ENCODE results near the gene SNCG.

Gene SNCG

DNA sequence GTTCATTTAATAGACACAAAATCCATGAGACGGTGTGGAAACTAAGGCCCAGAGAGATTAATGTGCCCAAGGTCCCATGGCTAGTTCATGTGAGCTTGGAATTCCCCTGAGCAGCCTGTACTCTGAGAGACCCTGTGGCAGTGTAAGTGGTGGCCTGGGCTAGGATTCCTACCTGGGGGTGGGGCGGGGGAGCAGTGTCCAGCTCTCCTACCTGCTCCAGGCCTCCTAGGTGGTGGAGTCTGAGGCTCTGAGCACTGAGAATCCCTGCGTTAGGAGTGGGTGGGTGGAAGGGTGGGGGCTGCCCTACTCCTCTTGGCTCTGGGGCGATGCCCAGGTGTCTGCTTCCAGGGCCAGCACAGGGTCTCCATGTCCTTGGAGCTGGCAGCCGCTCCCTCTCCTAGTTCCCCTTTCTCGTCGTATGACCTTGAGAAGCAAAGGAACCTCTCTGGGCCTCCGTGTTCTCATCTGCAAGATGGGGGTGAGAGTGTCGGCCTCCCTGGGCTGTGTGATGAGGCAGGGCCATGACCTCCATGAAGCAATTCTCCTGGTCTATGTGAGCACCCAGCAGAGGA is 2.5 kb downstream of the SNCG start:
- DNase-seq (ENCODE audit: low read depth), result no peak

DNA sequence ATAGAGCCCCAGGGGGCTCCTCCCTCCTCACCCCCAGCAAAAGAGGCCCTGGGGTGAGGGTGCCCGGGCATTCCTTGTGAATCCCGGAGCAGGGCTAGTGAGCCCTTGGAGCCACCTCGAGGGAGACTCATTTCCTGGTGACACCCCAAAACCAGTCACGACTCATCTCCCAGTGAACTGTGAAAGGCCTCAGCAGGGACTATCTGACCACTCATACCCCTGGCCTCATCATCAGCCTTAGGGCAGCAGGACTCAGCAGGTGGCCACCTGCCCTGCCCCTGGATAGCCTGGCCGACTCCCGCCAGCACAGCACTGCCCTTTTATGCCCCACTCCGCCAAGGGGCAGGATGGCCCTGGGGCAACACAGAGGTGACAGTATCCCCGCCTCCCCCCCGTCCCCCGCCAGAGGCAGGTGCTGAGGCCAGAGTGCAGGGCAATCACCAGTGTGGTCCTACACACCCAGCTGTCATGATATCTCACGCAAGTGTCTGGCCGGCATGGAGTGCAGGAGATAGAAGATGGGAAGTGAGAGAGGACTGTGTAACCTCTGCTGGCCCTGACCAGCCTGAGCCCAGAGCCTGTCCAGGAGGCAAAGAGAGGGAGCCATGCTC is 3.2 kb downstream of the SNCG start:
- no peak for DNase-seq (ENCODE audit: low read depth)

DNA sequence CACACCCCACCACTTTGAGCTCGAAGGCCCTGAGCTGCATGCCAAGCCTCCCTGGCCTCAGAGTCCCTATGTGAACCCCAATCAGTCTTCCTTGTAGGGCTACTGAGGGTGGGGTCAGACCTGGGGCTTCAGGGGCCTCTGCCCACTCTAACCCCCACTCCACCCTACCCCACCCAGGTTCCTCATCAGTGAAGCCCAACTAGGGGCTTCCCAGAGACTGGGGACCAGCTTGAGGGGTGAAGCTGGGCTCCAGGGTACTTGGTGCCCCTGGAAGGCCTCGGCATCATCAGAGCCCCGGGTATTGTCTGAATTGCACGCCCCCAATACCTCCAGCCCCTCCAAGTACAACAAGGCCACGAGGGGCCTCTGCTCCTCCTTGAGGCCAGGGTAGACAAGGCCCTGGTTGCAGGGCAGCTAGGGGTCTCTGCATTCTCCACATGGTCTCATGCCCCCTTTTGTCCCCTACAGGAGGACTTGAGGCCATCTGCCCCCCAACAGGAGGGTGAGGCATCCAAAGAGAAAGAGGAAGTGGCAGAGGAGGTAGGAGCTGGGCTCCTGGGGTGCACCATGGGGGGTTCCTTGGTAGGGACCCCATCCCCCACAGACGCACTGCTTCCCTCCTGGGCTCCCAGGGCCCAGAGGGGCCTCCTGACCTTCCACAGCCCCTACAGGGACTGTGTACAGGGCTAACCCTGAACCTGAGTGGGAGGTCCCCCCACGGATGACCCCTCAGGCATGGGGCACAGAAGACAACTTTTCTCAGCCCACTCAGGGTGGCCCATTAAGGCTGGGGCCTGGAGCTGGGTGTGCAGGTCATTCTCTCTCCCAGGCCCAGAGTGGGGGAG is 4.0 kb downstream of the SNCG start:
- no peak for DNase-seq (ENCODE audit: low read depth)

DNA sequence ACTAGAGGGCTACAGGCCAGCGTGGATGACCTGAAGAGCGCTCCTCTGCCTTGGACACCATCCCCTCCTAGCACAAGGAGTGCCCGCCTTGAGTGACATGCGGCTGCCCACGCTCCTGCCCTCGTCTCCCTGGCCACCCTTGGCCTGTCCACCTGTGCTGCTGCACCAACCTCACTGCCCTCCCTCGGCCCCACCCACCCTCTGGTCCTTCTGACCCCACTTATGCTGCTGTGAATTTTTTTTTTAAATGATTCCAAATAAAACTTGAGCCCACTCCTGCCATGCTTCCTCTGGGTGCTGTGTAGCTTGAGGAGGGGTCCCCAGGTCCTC is 4.5 kb downstream of the SNCG start:
- DNase-seq (ENCODE audit: low read depth), result no peak

DNA sequence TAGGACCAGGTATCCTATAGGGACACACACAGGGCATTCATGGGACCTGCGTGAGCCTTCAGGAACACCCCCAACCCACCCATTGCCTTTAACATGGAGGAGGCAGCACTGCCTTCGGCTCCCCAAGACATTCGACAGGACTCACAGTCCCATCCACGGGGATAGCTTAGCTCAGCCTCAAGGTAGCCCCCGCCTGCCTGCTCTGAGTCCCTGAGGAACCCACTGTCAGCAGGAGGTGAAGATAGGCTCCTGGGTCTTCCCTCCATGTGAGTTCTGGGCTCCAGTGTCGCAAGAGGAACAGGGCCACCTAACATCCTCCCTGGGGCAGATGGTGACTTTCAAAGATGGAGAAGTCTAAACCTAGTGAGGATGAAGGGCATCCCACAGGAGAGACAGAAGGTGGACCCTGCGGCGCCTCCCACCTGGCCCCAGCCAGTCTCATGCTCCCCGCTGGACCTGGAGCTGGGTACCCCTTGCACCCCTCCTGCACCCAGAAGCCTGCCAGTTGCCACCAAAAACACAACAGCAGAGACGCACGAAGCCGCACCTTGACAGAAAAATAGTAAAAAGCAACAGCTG is 5.0 kb downstream of the SNCG start:
- DNase-seq (ENCODE audit: low read depth), result no peak

DNA sequence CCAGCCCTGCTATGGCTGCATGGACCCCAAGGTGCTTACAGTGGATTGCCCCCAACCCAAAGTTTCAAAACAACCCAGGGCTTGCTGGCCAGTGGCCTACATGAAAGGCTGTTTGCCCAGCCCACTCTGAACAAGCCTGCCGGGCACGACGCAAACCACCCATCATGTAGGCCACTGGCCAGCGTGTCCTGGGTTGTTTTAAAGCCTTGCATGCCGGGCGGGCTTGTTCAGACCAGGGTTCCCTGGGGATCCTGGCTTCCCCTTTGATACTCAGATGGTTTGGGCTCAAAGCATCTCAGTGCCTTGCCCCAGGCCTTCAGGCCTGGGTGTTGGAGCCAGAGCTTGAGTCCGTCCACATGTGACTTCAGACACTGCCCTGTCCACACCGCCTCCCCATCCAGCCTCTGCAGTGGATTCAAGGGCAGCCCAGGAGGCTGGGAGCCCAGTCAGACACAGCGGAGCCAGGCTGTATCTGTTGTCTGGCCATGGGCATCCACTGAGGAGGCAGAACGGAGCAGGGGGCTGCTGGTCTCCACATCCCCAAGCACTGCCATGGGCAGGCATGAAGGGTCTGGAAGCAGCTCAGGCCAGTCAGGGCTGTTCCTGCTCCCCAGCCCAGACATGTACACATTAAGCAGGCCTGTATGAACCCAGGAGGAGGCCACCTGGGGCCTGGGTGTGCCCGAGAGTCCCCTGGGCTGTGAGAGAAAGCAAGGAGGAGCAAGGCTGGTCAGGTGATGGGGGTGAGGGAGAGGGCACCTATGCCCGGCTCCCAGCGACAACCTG is 5.9 kb downstream of the SNCG start:
- no peak for DNase-seq (ENCODE audit: low read depth)

DNA sequence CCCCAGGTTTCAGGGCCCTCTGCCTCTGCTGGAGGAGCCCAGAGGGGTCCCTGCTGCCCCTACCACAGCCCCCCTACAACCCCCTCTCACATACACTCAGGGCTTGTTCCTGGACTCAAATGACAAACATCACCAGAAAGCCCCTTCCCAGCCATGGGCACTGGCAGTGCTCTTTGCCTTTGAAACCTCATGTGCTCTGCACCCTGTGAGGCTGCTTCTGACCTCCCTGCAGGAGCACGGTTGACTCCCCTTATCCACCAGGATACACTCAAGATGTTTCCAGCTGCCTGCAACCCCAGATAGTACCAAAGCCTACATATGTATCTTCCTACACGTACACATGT is 6.4 kb downstream of the SNCG start:
- DNase-seq (ENCODE audit: low read depth), result no peak

DNA sequence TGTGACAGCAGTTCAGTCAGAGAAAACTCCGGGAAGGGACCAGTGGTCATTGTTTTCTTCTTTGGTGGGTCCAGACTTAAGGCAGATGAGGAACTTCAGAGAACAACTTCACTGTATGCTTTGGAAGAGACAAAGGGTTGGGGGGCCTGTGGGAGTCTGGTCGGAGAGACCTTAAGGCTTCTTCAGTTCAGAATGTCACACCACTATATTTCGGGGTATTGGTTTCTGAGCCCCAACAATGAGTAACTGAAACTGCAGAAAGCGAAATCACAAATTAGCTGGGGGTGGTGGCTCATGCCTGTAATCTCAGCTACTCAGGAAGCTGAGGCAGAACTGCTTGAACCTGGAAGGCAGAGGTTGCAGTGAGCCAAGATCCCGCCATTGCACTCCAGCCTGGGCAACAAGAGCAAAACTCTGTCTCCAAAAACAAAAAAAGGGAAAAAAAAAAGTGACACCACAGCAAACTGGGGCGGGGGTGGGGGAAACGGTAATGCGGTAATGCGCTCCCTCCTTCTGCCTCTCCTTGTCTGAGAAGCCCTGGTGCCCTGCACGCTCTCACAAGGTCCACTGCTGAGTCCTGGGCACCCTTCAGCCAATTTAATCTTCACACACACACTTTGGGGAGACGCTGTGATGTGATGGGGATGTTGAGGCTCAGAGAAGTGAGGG is 7.7 kb downstream of the SNCG start:
- DNase-seq (ENCODE audit: low read depth), result no peak

DNA sequence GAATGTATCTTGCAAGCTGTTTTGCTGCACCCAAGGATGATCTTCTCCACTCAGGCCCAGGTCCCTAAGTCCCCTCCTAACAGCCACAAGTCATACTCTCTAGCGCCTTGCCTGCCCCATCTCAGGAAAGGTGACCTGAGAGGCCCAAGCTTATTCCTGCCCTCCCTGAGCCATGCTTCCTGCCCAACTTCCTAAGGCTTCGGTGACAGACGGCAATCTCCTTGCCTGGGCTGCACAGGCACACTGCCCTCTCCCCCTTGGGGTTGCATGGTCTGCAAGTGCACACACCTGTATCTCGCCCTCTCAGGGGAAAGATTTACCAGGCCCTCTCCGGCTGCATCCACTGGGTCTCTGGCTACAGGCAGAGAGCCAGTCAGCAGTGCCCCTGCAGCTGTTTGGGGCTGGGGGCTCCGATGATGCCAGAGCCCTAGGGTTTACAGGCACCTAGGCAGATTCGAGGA is 9.1 kb downstream of the SNCG start:
- DNase-seq (ENCODE audit: low read depth), result no peak

DNA sequence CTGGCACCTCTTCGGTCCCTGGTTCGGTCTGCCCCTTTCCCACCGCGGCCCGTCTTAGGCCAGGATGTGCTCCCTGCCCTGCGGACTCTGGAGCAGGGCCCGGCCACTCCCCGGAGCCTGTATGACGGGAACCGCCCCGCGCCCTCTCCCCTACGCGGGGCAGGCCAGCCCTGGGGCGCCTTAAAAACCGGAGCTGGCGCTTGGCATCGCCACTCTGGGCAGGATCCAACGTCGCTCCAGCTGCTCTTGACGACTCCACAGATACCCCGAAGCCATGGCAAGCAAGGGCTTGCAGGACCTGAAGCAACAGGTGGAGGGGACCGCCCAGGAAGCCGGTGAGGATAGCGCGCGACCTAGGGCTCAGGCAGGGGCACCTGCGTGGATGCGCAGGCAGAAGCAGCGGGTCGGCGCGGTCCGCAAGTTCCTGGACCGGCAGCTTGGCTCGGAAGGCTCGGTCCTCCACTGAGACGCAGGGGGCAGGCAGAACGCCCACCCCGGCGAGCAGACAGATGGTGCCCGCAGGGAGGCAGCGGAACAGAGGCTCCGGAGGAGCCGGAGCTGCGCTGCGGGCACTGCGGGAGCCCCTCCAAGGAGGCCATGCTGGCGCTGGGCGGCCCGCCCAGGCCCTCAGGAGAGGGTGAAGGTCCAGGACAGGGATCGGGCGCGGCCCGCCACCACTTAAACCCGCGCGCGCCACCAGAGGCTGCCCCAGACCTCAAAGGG is 10.0 kb downstream of the SNCG start, which contains the start of gene ADIRF:
Gene ADIRF, plus strand, starts transcription at position 212 of the 723 bp plus-strand sequence. Its CDS starts 63 bp downstream, at position 275.
- no peak for DNase-seq (ENCODE audit: low read depth)

DNA sequence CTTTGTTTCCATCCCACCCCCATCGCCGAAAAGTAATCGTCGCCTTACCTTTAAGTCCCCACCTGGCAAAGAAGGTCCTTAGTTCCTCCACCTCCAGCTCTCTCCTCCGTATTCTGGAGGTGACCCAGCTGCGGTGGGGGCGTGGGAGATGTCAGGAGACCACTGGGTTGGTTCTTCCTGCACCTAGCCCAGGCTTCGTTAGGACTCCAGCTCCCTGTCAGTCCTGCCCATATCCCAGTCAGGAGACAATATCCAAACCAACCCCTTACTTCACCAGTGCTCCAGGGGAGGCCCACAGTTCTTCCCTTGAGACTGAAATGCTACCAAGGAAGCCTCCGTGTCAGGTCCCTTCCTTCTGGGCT is 10.6 kb downstream of the SNCG start:
- no peak for DNase-seq (ENCODE audit: low read depth)

DNA sequence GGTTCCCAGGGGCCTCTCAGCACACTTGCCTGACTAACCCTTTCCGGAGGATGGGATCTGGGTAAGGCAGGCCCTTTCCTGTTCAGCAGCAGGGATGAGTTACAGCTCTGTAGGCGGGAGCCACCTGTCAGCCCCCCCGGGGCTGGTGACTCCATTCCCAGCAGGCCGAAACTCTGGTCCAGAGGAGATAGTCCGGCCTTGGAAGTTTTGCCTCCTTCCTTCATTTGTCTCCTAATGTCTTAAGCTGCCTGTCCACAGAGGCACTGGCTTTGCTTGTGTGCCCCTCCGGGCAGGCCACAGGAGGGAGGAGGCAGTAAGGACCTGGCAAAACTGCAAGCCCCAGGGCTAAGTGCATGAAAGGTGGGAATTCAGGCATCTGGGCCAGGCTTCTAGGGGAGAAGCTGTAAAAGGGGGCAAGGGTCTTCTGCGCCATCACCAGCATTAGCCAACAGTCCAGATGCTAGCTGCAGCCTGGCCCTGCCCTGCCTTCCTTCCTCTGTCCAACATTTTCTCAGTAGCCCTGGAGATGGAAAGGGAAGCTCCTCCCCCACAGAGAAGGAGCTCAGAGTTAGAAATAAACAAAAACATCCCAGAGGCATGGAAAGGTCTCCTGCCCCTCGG is 11.1 kb downstream of the SNCG start:
- no peak for DNase-seq (ENCODE audit: low read depth)

DNA sequence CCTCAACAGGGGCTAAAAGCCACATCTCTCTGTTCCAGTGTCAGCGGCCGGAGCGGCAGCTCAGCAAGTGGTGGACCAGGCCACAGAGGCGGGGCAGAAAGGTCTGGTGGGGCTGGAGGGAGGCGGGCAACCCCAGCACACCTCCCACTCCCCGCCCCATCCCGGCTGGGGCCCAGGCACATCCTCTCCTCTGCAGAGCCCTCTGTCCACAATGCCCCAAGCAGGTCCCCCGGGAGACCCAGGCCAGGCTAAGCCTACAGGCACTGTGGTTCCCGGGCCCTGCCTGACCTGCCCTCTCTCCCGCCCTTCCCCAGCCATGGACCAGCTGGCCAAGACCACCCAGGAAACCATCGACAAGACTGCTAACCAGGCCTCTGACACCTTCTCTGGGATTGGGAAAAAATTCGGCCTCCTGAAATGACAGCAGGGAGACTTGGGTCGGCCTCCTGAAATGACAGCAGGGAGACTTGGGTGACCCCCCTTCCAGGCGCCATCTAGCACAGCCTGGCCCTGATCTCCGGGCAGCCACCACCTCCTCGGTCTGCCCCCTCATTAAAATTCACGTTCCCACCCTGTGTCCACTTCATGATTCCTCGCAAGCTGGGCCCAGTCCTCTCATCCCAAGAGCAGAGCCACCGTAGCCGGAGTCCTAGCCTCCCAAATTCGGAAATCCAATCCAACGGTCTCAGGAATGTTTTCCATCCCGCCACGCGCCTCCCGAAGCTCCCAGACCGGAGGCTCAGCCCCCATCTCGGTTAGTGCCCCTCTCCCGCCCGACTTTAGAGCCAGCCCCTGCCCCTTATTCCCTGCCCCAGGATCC is 12.0 kb downstream of the SNCG start:
- DNase-seq (ENCODE audit: low read depth), result no peak

DNA sequence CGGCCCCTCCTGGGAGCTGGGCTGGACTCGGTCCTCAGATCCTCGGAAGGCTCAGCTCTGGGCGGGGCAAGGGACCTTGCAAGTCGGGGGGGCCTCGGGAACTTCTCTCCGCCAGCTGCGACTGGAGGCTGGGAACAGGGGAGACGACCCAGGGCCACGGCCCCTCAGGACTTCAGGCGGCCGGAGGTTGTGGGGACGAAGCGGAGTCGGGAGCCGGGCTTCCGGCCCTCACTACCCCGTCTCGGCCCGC is 12.5 kb downstream of the SNCG start:
- no peak for DNase-seq (ENCODE audit: low read depth)

DNA sequence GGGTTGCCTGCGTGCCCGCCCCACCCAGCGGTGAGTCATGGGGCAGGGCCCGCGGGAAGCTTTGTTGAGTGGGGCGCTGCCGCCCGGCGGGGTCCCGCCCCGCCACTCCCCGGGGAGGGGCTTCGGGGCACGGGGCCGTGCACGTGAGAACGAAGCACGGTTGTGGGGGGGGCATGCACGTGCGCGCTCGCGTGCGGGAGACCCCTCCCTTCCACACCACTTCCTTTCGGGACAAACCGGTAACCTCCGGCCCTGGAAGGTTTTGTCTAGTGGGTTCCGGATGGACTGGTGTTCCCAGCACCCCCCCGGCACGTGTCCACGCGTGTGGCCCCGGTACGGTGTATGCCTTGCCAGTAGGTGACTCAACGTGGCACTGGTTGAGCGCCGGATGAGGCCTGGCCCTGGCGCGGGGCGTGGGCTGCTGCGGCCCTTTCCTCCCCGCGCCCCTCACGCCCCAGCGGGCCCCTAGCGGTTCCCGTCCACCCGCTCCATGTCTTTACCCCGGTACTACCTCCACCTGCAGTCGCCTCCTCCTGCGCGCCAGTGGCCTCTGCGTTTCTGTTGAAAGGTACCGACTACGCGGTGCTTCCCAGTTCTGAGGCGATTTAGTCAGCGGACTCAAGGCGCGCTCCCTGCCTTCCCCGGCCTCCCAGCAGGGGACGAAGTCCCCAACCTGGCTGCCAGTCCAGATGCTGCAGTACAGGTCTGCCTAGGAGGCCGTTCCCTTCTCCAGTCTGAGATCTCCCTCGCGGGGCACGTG is 13.0 kb downstream of the SNCG start:
- peak; percentile 81 for DNase-seq (ENCODE audit: low read depth)

DNA sequence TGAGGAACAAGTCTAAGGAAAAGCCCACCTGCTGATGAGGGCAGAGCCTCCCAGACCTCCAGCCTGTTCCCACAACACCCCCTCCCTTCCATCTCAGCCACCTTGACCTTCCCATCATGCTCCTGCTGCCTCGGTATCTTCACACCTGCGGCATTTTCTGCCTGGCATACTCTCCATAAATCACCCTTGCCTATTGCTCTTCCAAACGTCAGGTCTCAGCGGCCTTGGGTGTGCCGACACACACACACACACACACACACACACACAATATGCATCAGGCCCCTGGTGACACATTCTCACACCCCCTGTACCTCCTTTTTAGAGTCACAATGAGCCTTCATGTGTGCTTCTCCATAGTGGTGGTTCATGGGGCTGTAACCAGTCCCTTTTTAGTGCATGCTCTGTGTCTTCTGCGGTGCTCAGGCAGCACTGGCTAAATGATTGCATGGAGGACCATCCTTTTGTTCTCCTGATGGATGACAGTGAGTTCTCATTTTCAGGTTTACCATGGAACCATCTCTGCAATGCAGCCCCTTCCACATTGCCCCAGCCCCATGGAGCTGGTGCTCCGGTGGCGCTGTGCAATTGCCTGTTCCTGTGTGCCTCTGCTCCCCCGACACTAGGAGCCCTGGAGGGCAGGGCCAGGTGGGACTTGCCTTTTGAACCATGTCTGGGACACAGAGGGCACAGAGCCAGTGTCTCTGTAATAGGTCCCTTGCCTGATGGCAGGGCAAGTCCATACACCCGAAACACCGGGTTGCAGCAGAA is 14.4 kb downstream of the SNCG start:
- no peak for DNase-seq (ENCODE audit: low read depth)

DNA sequence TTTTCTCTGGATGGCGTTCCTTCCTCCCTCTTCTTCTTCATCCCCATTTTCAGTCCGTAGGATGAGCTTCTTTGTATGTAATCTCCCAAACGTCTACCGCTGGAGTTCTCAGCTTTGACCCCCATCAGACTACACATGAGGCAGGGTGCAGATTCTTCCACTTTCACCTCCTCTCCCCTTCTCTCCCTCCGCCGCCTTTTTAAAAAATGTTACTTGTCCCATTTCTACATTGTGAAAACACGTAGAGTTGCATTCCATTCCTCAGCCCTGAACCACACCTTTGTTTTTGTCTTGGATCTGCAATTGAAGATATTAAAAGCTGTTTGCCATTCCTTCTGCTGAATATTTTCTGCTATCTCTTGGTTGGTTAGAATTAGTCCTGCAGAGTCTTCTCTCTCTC is 16.1 kb downstream of the SNCG start:
- no peak for DNase-seq (ENCODE audit: low read depth)

DNA sequence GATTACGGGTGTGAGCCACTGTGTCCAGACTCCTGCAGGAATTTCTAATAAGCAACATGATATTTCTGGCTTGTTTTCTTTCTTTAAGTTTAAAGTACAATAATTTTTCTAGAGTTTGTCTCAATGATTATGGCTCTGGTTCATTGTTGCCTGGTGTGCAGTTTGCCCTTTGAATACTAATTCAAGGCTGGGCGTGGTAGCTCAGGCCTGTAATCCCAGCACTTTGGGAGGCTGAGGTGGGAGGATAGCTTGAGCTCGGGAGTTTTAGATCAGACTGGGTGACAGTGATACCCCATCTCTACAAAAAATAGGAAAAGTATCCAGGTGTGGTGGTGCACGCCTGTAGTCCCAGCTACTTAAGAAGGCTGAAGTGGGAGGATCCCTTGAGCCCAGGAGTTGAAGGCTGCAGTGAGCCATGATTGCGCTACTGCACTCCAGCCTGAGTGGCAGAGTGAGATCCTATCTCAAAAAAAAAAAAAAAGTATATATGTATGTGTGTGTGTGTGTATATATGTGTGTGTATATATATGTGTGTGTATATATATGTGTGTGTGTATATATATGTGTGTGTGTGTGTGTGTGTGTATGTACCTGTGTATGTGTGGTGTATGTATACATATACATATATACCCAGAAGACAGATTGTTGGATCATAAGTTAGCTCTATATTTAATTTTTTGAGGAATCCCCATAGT is 18.1 kb downstream of the SNCG start:
- no peak for DNase-seq (ENCODE audit: low read depth)

Measured in stimulated activated CD8-positive, alpha-beta memory T cell treated with anti-CD3 and anti-CD28 coated beads, Interleukin-15, amount 100 ng/mL, for 1 hour (primary cell).